H1 (cell line): ENCODE measurements around the gene FAM98C. TPM values are rescaled to one million over a fixed set of nuclear protein-coding genes. Genes with fewer than 3 reads are reported as not detected.

ENCODE experiments used
- CTCF ChIA-PET: fragments of 300-600 bp; sonication (Branson Sonifier 250); formaldehyde crosslinking; loops from one replicate; lab custom pipeline; 2021; ENCODE audit not compliant: partially characterized antibody; lab: Charles Lee
- POLR2A ChIA-PET: fragments of 300-600 bp; sonication (Branson Sonifier 250); formaldehyde crosslinking; loops from one replicate; lab custom pipeline; 2021; ENCODE audit warnings: inconsistent platforms; ENCODE audit not compliant: partially characterized antibody; lab: Charles Lee
- DNase-seq, 2 experiments: peaks; one replicate each; pipeline versions ENCODE4 v3.0.0 to v3.0.0-alpha.2; 2010 to 2022; ENCODE audit warnings: low spot score in 2 of 2, low read depth in 1 of 2, mixed read lengths in 1 of 2
- FAIRE-seq: peaks from 2 replicates; lab custom pipeline; 2011; peaks lifted over from hg19 to GRCh38; lab: Jason Lieb, UNC
- H2AFZ ChIP-seq: 2 replicates; pipeline ENCODE4 v1.8.1; 2012; ENCODE audit warnings: low read length, inconsistent platforms
- H2AK5ac ChIP-seq: 2 replicates; pipeline ENCODE4 v1.6.1; 2013; ENCODE audit warnings: low read depth, low read length
- H2BK120ac ChIP-seq: replicated peaks from 2 replicates; pipeline ENCODE3; 2013; ENCODE audit warnings: low read depth, low read length, inconsistent platforms
- H2BK12ac ChIP-seq: 2 replicates; pipeline ENCODE4 v1.6.1; 2013; ENCODE audit warnings: low read depth, low read length
- H2BK15ac ChIP-seq: 2 replicates; pipeline ENCODE4 v1.6.1; 2013; ENCODE audit warnings: low read length
- H2BK20ac ChIP-seq: 2 replicates; pipeline ENCODE4 v1.6.1; 2013; ENCODE audit warnings: low read length
- H2BK5ac ChIP-seq: 2 replicates; pipeline ENCODE4 v1.6.1; 2013; ENCODE audit warnings: low read depth, low read length
- H3K14ac ChIP-seq: 2 replicates; pipeline ENCODE4 v1.6.1; 2013; ENCODE audit warnings: inconsistent platforms; ENCODE audit not compliant: insufficient read length
- H3K18ac ChIP-seq: 2 replicates; pipeline ENCODE4 v1.6.1; 2013; ENCODE audit warnings: low read length; ENCODE audit errors: extremely low read depth
- H3K23ac ChIP-seq: 2 replicates; pipeline ENCODE4 v1.6.1; 2013; ENCODE audit warnings: inconsistent platforms; ENCODE audit not compliant: insufficient read length
- H3K23me2 ChIP-seq: 2 replicates; pipeline ENCODE4 v1.6.1; 2013; ENCODE audit warnings: low read depth, low read length
- H3K27ac ChIP-seq: 2 replicates; pipeline ENCODE4 v1.6.1; 2011; ENCODE audit warnings: low read depth, low read length, inconsistent platforms
- H3K27me3 ChIP-seq, 4 experiments: replicated peaks in 1 of 4; 1 replicate in 1 of 4; 2 replicates in 3 of 4; pipeline versions ENCODE4 v1.6.1 to v1.8.1; 2011 to 2013; ENCODE audit warnings: low read length in 3 of 4, mild to moderate bottlenecking in 3 of 4, inconsistent platforms in 2 of 4, mixed read lengths in 2 of 4, moderate library complexity in 1 of 4; ENCODE audit not compliant: control insufficient read depth in 3 of 4, insufficient read depth in 3 of 4; ENCODE audit errors: extremely low read depth in 1 of 4
- H3K36me3 ChIP-seq, 4 experiments: 2 replicates each; pipeline versions ENCODE4 v1.6.1 to v1.8.1; 2011 to 2013; ENCODE audit warnings: mild to moderate bottlenecking in 4 of 4, low read length in 3 of 4, moderate library complexity in 2 of 4, control low read depth in 1 of 4, inconsistent platforms in 1 of 4; ENCODE audit not compliant: insufficient read depth in 4 of 4, control insufficient read depth in 2 of 4
- H3K4ac ChIP-seq: replicated peaks from 2 replicates; pipeline ENCODE3; 2013; ENCODE audit warnings: low read length, low read depth, mixed read lengths, inconsistent platforms; ENCODE audit not compliant: insufficient read length
- H3K4me1 ChIP-seq, 4 experiments: replicated peaks in 1 of 4; 1 replicate in 1 of 4; 2 replicates in 3 of 4; pipeline versions ENCODE4 v1.6.1 to v1.8.1; 2011 to 2013; ENCODE audit warnings: low read length in 3 of 4, inconsistent platforms in 2 of 4, mixed read lengths in 1 of 4; ENCODE audit not compliant: insufficient read depth in 4 of 4, control insufficient read depth in 3 of 4
- H3K4me2 ChIP-seq, 2 experiments: 2 replicates each; pipeline versions ENCODE4 v1.6.1 to v1.8.1; 2011 to 2013; ENCODE audit warnings: low read depth in 2 of 2, low read length in 2 of 2, control low read depth in 1 of 2, inconsistent platforms in 1 of 2, mild to moderate bottlenecking in 1 of 2; ENCODE audit not compliant: insufficient read depth in 1 of 2
- H3K4me3 ChIP-seq, 4 experiments: fragments of 200-600, 300-600 bp in 1 of 4; sonication (generic), shearing (Covaris generic), sonication (Bioruptor Twin) in 1 of 4; 2 replicates each; pipeline versions ENCODE4 v1.5.1 to v1.8.1; 2011 to 2016; ENCODE audit warnings: low read length in 4 of 4, low read depth in 3 of 4, control low read depth in 2 of 4, inconsistent platforms in 2 of 4, mild to moderate bottlenecking in 2 of 4, mixed read lengths in 1 of 4, moderate library complexity in 1 of 4; ENCODE audit not compliant: insufficient read depth in 2 of 4; ENCODE audit errors: extremely low read depth in 1 of 4
- H3K56ac ChIP-seq: replicated peaks from 2 replicates; pipeline ENCODE3; 2013; ENCODE audit warnings: low read depth, mild to moderate bottlenecking, mixed read lengths, low read length, inconsistent platforms; ENCODE audit not compliant: insufficient read length
- H3K79me1 ChIP-seq: 2 replicates; pipeline ENCODE4 v1.6.1; 2013; ENCODE audit warnings: low read depth, low read length, control low read depth
- H3K79me2 ChIP-seq, 2 experiments: 2 replicates each; pipeline versions ENCODE4 v1.6.1 to v1.8.1; 2012 to 2013; ENCODE audit warnings: low read length in 2 of 2, mild to moderate bottlenecking in 2 of 2, inconsistent platforms in 1 of 2; ENCODE audit not compliant: insufficient read depth in 2 of 2, control insufficient read depth in 1 of 2
- H3K9ac ChIP-seq, 4 experiments: replicated peaks in 1 of 4; 1 replicate in 1 of 4; 2 replicates in 3 of 4; pipeline versions ENCODE4 v1.6.1 to v1.8.1; 2011 to 2013; ENCODE audit warnings: low read depth in 3 of 4, low read length in 3 of 4, control low read depth in 2 of 4, mild to moderate bottlenecking in 2 of 4, moderate library complexity in 2 of 4, inconsistent platforms in 1 of 4; ENCODE audit errors: extremely low read depth in 1 of 4
- H3K9me3 ChIP-seq, 2 experiments: 2 replicates each; pipeline versions ENCODE4 v1.6.1 to v1.8.1; 2012 to 2013; ENCODE audit warnings: mild to moderate bottlenecking in 2 of 2, moderate library complexity in 2 of 2, control low read depth in 1 of 2, inconsistent platforms in 1 of 2, low read depth in 1 of 2, low read length in 1 of 2, mixed read lengths in 1 of 2; ENCODE audit not compliant: insufficient read depth in 2 of 2
- H4K20me1 ChIP-seq, 2 experiments: replicated peaks in 1 of 2; 2 replicates each; pipeline versions ENCODE3 to v1.8.1; 2011 to 2013; ENCODE audit warnings: inconsistent platforms in 2 of 2, low read length in 2 of 2, mild to moderate bottlenecking in 1 of 2; ENCODE audit not compliant: insufficient read depth in 2 of 2, control insufficient read depth in 1 of 2
- H4K5ac ChIP-seq: 2 replicates; pipeline ENCODE4 v1.6.1; 2013; ENCODE audit warnings: low read length, low read depth, mixed read lengths, inconsistent platforms; ENCODE audit not compliant: insufficient read length
- H4K8ac ChIP-seq: 2 replicates; pipeline ENCODE4 v1.8.0; 2013; ENCODE audit warnings: mild to moderate bottlenecking, moderate library complexity, low read length, inconsistent platforms; ENCODE audit not compliant: insufficient read depth; ENCODE audit errors: extremely low read depth
- H4K91ac ChIP-seq: replicated peaks from 2 replicates; pipeline ENCODE3; 2013; ENCODE audit warnings: low read length, mixed read lengths, inconsistent platforms; ENCODE audit not compliant: insufficient read length
- TAF7 ChIP-seq: optimal IDR thresholded peaks from 2 replicates; pipeline ENCODE3; 2011; ENCODE audit warnings: low read depth, mild to moderate bottlenecking, inconsistent platforms, low read length, moderate library complexity, borderline replicate concordance
- WGBS, 2 experiments: shearing (Covaris generic) in 1 of 2; methylation state at CpG; one replicate each; pipeline versions ENCODE4 v1.1.6 to v1.1.7; 2013 to 2015; ENCODE audit warnings: low lambda C conversion rate in 2 of 2, mixed read lengths in 2 of 2, inconsistent platforms in 1 of 2, low coverage in 1 of 2, missing lambda C conversion rate in 1 of 2; ENCODE audit not compliant: insufficient replicate concordance in 2 of 2, insufficient coverage in 1 of 2, insufficient read length in 1 of 2; ENCODE audit errors: extremely low coverage in 1 of 2, missing lambda C conversion rate in 1 of 2; 5-methylcytosine and 5-hydroxymethylcytosine counted together
- polyA plus RNA-seq, 7 experiments: library from polyadenylated mRNA; depleted of rRNA in 3 of 7; stranded (reverse) in 5 of 7; unstranded in 2 of 7; fragments of >200 nt in 5 of 7; fragments of 200-250 nt in 2 of 7; gene quantifications; 1 replicate in 5 of 7; 2 replicates in 1 of 7; 4 replicates in 1 of 7; pipeline versions ENCODE4 v1.2.1 to v1.2.3, GENCODE V29; 2011 to 2013; ENCODE audit warnings: missing spikeins in 2 of 7, mixed read lengths in 2 of 7
- total RNA-seq: library from RNA; stranded (reverse); fragmentation: NEBNext Ultra II Directional; extraction: Animal tissue kit (Norgen Biotek cat#: 25700); gene quantifications from 2 replicates; pipeline ENCODE4 v1.2.1, GENCODE V29; 2021

FAM98C gene
- total and polyA plus RNA-seq, 2 of the 8 experiments (the other 6 are each of a cell fraction or from before 2014, with no cell fraction given) = 6.1 to 9.4 TPM

DNA sequence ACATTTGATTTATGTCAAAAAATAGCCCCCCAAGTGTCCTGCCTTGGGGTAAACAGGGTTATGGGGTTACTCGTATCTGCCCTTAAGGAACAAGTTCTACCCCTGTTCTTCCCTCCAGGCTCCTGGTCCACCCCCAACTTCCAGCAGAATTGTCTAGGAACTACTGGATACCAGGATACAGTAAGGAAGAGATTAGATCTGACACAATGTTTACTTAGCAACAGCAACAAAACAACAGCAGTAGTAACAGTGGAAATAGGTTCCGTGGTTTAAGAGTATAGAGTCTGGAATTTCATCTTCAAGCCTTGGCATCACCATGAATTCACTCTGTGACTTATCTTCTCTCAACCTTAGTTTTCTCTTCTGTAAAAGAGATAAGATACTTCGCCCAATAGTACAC, 1.7 kb upstream of the FAM98C start:
- Histone ChIP-seq H2BK12ac (no peak overlapping the region), H3K56ac (no peak overlapping the region), H3K23me2 (peaks cover 5% of the 10 kb centered on the region; the same call in 1 of the 2 replicates), H4K20me1 (no peaks in the 10 kb centered on the region), H2BK15ac (no peak overlapping the region), H2AFZ (no peak overlapping the region), H3K36me3 (peaks cover 0 to 3% (median 0%) of the 10 kb centered on the region in 4 experiments; a peak in 1 of 8 replicates), H3K4ac (no peak overlapping the region), H3K27ac (no peak overlapping the region), H3K27me3 (peaks cover 2 to 46% (median 43%) of the 10 kb centered on the region in 4 experiments), H3K18ac (no peak overlapping the region), H4K8ac (no peak overlapping the region), H3K4me3 (no peak overlapping the region), H2BK20ac (no peak overlapping the region), H3K9ac (no peak overlapping the region), H4K91ac (no peak overlapping the region), H3K79me2 (no peaks in the 10 kb centered on the region), H3K79me1 (no peaks in the 10 kb centered on the region), H3K4me1 (no peaks in the 10 kb centered on the region; a peak in 2 of 7 replicates), H3K4me2 (no peak overlapping the region), H2BK5ac (no peak overlapping the region), H3K14ac (no peak overlapping the region), H2BK120ac (no peak overlapping the region), H3K23ac (no peak overlapping the region), H2AK5ac (no peak overlapping the region), H3K9me3 (no peaks in the 10 kb centered on the region), H4K5ac (no peak overlapping the region)
- 72% methylated on average over 3 of the region's 3 CpGs; no CpG with 5 or more reads in 1 of the 2 experiments for WGBS, 2 experiments
- CTCF ChIA-PET = no interaction called here
- FAIRE-seq = no peak
- POLR2A ChIA-PET = interaction anchor here (0.6 to 6.1 kb wide), 3 partner anchors 12 to 57 kb away, joined by 3 to 38 read pairs (median 4); partner anchors contain the start of genes GGN and SPRED3
- DNase-seq = no peak
- no peak for TF ChIP-seq TAF7
